SK-N-SH (cell line): ENCODE data around the gene ZMIZ2.

Source experiments
- FOXJ3 ChIP-seq: sonication (generic); formaldehyde crosslinking; IDR thresholded peaks from 2 replicates; pipeline ENCODE4 v1.5.1; 2020; ENCODE audit warnings: mild to moderate bottlenecking, missing genetic modification reagents
- GABPA ChIP-seq: IDR thresholded peaks from 2 replicates; pipeline ENCODE4 v1.4.0; 2012; ENCODE audit warnings: low read depth, mild to moderate bottlenecking
- RCOR1 ChIP-seq: fragments of 150-350 bp; IDR thresholded peaks from 2 replicates; pipeline ENCODE4 v1.6.1; 2017; ENCODE audit warnings: antibody characterized with exemption, low read length
- REST ChIP-seq: IDR thresholded peaks from 2 replicates; pipeline ENCODE4 v1.6.1; 2012; ENCODE audit warnings: mild to moderate bottlenecking, low read depth, low read length, moderate library complexity
- RFX5 ChIP-seq: IDR thresholded peaks from 2 replicates; pipeline ENCODE4 v1.6.1; 2012; ENCODE audit warnings: mild to moderate bottlenecking, improper control_type of control experiment, low read length
- TAF1 ChIP-seq: IDR thresholded peaks from 2 replicates; pipeline ENCODE4 v1.6.1; 2012; ENCODE audit warnings: low read depth, mild to moderate bottlenecking, low read length, moderate library complexity, borderline replicate concordance
- USF2 ChIP-seq: fragments of 150-350 bp; IDR thresholded peaks from 2 replicates; pipeline ENCODE4 v1.6.1; 2017; ENCODE audit warnings: antibody characterized with exemption, low read length, low read depth, borderline replicate concordance

- TF ChIP-seq FOXJ3 (no peak), RCOR1 (no peak), GABPA (no peak), REST (no peak), USF2 (no peak), TAF1 (no peak), RFX5 (no peak)
These were observed 1.3 kb downstream of the ZMIZ2 start for GRCh38 chr7:44749992-44750391.
